Measurements from ENCODE around the gene ACKR4.

Gene ACKR4

DNA sequence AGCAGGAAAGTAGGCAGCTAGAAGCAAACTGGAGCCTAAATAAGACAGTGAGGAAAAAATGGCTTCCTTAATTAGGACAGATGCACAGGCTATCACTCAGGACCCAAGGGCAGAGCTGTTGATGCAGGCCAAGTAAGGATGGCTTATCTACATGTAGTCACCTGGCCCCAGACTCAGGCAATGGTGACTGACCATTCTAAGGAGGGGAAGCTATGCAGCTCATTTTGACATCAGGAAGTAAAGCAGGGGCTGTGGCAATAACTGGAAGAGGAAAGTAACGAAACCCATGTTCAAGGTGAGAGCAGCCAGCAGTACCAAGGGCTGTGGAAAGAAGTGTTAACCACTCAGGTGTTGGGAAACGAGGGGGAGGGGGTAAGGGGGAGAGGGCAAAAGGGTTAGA lies 46.3 kb downstream of the ACKR4 start:
- DNase-seq, result no peak

DNA sequence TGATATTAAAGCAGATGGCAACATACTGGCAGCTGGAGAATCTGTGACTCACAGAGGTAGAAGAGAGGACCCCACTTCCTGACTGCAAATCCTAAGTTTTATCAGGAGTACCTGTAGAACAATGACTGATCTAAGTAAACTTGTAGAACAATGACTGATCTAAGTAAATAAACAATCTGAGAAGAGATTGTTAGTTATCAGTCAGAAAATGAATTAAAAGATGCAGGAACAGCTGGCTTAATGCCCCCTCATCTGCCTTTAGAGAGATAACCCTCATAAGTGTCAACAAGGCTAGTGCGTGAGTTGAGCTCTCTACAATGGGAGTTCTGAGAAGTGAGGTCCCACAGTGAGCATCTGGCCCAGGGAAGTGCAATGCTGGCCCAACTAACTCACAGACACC lies 48.0 kb downstream of the ACKR4 start:
- DNase-seq, result no peak

DNA sequence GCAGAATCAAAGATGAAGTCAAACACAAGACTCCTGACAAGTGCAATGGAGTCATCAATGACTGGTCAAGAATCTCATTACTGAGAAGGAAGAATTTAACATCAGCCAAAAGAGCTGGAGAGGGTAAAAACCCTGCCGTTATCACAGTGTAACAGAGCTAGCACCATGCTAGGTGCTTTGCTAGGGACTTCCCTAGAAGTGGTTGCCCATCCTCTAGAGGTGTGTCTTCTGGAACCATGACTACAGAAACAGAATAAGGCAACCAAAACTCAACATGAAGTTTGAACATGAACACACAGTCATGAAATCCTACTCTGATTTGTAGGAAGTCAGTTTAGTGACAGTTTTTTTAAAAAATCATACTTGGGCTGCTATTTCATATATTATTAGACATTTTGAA lies 53.1 kb downstream of the ACKR4 start:
- DNase-seq, result no peak
